Glutamatergic neuron (in vitro differentiated cells): Measurements from ENCODE around the gene FRMD3. TPM values are rescaled to one million over a fixed set of nuclear protein-coding genes. Genes with fewer than 3 reads are reported as not detected.

Experiments
- DNase-seq: peaks from one replicate; pipeline ENCODE4 v3.0.0; 2022
- H3K27ac Mint-ChIP-seq: one replicate; pipeline ENCODE4 v1.8.0; 2020; ENCODE audit warnings: mild to moderate bottlenecking, mixed read lengths, inconsistent platforms; ENCODE audit not compliant: unreplicated experiment
- H3K27me3 Mint-ChIP-seq: one replicate; pipeline ENCODE4 v1.8.0; 2020; ENCODE audit warnings: mild to moderate bottlenecking, moderate library complexity, mixed read lengths, inconsistent platforms; ENCODE audit not compliant: unreplicated experiment
- H3K36me3 Mint-ChIP-seq: one replicate; pipeline ENCODE4 v1.8.0; 2020; ENCODE audit warnings: mild to moderate bottlenecking, mixed read lengths, inconsistent platforms; ENCODE audit not compliant: unreplicated experiment
- H3K4me1 Mint-ChIP-seq: one replicate; pipeline ENCODE4 v1.8.0; 2020; ENCODE audit warnings: mild to moderate bottlenecking, low read depth, mixed read lengths, inconsistent platforms; ENCODE audit not compliant: unreplicated experiment
- H3K4me3 Mint-ChIP-seq: one replicate; pipeline ENCODE4 v1.8.0; 2020; ENCODE audit warnings: mild to moderate bottlenecking, mixed read lengths, inconsistent platforms; ENCODE audit not compliant: unreplicated experiment
- H3K9me3 Mint-ChIP-seq: one replicate; pipeline ENCODE4 v1.8.0; 2020; ENCODE audit warnings: mild to moderate bottlenecking, moderate library complexity, mixed read lengths, inconsistent platforms; ENCODE audit not compliant: unreplicated experiment
- total RNA-seq: library from RNA; stranded (reverse); fragmentation: NEBNext Ultra II Directional; extraction: Animal tissue kit (Norgen Biotek cat#: 25700); gene quantifications from one replicate; pipeline ENCODE4 v1.2.1, GENCODE V29; 2021; ENCODE audit not compliant: unreplicated experiment
- TF ChIP-seq, protein P1 (sequence below): fragments of 200-600 bp; sonication (generic); IDR thresholded peaks from one replicate; pipeline ENCODE4 v1.5.0; 2021; ENCODE audit not compliant: partially characterized antibody, unreplicated experiment

FRMD3 gene
- total RNA-seq, 1 donor from 2014 or later = 20.7 TPM

- H3K36me3 Mint-ChIP-seq = peaks cover 30% of the 10 kb centered on the region
These were observed 215.1 kb downstream of the FRMD3 start for GRCh38 chr9:83323148-83323547.

DNA sequence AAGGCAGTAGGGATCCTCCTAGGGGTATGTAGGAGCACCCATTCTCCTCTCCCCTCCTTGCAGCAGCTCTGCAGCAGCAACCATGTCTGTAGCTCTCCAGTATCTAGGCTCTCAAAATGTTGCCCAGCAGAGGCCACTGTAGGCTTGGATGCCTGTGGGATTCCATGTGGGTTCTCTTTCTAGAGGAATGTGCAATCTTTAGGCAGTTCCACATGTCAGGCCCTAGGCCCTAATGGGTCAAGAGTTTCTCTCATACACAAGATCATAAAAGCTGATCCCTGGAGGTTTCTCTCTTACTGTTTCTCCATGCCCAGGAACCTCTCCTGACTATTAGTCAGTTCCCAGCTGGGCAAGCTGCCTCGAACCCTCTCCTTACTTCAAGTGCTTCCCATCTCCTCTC, 215.8 kb downstream of the FRMD3 start:
- DNase-seq = no peak
- TF ChIP-seq, protein P1, sequence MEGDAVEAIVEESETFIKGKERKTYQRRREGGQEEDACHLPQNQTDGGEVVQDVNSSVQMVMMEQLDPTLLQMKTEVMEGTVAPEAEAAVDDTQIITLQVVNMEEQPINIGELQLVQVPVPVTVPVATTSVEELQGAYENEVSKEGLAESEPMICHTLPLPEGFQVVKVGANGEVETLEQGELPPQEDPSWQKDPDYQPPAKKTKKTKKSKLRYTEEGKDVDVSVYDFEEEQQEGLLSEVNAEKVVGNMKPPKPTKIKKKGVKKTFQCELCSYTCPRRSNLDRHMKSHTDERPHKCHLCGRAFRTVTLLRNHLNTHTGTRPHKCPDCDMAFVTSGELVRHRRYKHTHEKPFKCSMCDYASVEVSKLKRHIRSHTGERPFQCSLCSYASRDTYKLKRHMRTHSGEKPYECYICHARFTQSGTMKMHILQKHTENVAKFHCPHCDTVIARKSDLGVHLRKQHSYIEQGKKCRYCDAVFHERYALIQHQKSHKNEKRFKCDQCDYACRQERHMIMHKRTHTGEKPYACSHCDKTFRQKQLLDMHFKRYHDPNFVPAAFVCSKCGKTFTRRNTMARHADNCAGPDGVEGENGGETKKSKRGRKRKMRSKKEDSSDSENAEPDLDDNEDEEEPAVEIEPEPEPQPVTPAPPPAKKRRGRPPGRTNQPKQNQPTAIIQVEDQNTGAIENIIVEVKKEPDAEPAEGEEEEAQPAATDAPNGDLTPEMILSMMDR = no peak
- peaks cover 23% of the 10 kb centered on the region for H3K4me1 Mint-ChIP-seq
- no peak overlapping the region for H3K27ac Mint-ChIP-seq
- H3K36me3 Mint-ChIP-seq = peaks cover 30% of the 10 kb centered on the region
- peaks cover 4% of the 10 kb centered on the region for H3K27me3 Mint-ChIP-seq
- H3K4me3 Mint-ChIP-seq = no peak overlapping the region
- peaks cover 14% of the 10 kb centered on the region for H3K9me3 Mint-ChIP-seq

More at GRCh38 chr9:83323148-83323547, 215.1 kb downstream of the FRMD3 start:
- peaks cover 9% of the 10 kb centered on the region for H3K9me3 Mint-ChIP-seq
- peaks cover 25% of the 10 kb centered on the region for H3K4me1 Mint-ChIP-seq
- no peak overlapping the region for H3K27ac Mint-ChIP-seq
- no peak overlapping the region for H3K4me3 Mint-ChIP-seq
- DNase-seq = no peak
- TF ChIP-seq, protein P1 = no peak
- H3K27me3 Mint-ChIP-seq = peaks cover 4% of the 10 kb centered on the region

GRCh38 chr9:83317244-83317643, 221.0 kb downstream of the FRMD3 start:
- no peak for DNase-seq
- Mint-ChIP-seq H3K36me3 (peaks cover 37% of the 10 kb centered on the region), H3K9me3 (peaks cover 6% of the 10 kb centered on the region), H3K4me3 (peak overlapping the region; percentile 23), H3K27me3 (peaks cover 2% of the 10 kb centered on the region), H3K4me1 (peaks cover 19% of the 10 kb centered on the region), H3K27ac (peak overlapping the region; percentile 30)
- TF ChIP-seq, protein P1 = no peak

- Mint-ChIP-seq H3K27me3 (peaks cover 2% of the 10 kb centered on the region), H3K4me1 (peaks cover 20% of the 10 kb centered on the region), H3K36me3 (peaks cover 31% of the 10 kb centered on the region), H3K27ac (no peak overlapping the region), H3K9me3 (peaks cover 6% of the 10 kb centered on the region), H3K4me3 (no peak overlapping the region)
- TF ChIP-seq, protein P1 = no peak
- no peak for DNase-seq
These were observed 222.6 kb downstream of the FRMD3 start for GRCh38 chr9:83315649-83316048.

DNA sequence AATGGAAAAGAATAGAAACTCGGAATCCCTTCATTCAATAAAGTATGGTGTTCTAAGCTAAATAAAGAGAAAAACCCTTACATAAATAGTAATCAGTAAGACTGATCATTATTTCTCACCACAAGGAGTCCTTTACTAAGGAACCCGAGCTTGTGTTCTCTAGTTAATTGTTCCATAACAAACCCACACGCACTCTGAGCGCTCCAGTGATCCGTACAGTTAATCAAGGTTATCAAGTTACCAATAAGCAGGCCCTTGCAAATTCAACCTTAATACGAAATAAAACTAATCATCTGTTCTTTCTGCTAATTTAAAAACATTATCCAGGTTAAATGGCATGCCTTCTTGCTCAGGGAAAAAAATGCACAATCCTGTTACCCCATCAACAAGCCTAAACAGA, 224.4 kb downstream of the FRMD3 start:
- H3K36me3 Mint-ChIP-seq = peaks cover 19% of the 10 kb centered on the region

More for the DNA sequence above, 224.4 kb downstream of the FRMD3 start:
- DNase-seq = no peak
- Mint-ChIP-seq H3K27ac (no peak overlapping the region), H3K9me3 (peaks cover 6% of the 10 kb centered on the region), H3K4me3 (no peak overlapping the region), H3K27me3 (peaks cover 2% of the 10 kb centered on the region), H3K4me1 (peaks cover 30% of the 10 kb centered on the region)
- TF ChIP-seq, protein P1 = no peak
